IMR-90 (cell line): ENCODE data around the gene SEPTIN5. TPM values are rescaled to one million over a fixed set of nuclear protein-coding genes. Genes with fewer than 3 reads are reported as not detected.
A peak's percentile ranks its signal among the peaks of the same experiment; 100 is the strongest.

ENCODE experiments used
- ATAC-seq: fragments of 200-7000 bp; cut with Tn5 transposase; 2 replicates; pipeline ENCODE4 v1.9.1; 2020; ENCODE audit warnings: low read depth, mild to moderate bottlenecking, moderate library complexity
- BruUV-seq: library from RNA; stranded (reverse); fragments of 400-500 nt; replicated peaks from 2 replicates; lab custom pipeline; 2021; lab: Mats Ljungman, UMichigan
- CTCF ChIA-PET: fragments of 300-600 bp; formaldehyde crosslinking; extraction: SDS; loops from one replicate; lab custom pipeline; 2021; ENCODE audit warnings: antibody characterized with exemption; lab: Yijun Ruan, JAX
- POLR2A ChIA-PET: fragments of 300-600 bp; sonication (Branson Sonifier 250); formaldehyde crosslinking; loops from one replicate; lab custom pipeline; 2022; ENCODE audit warnings: antibody characterized with exemption; ENCODE audit not compliant: unreplicated experiment; lab: Charles Lee
- DNase-seq: peaks from one replicate; pipeline ENCODE4 v3.0.0; 2013
- H2AFZ ChIP-seq: replicated peaks from 2 replicates; pipeline ENCODE3; 2013; ENCODE audit warnings: low read length, mild to moderate bottlenecking; ENCODE audit not compliant: poor library complexity
- H2AK5ac ChIP-seq: 2 replicates; pipeline ENCODE4 v1.6.1; 2013; ENCODE audit warnings: low read depth, low read length, inconsistent platforms
- H2AK9ac ChIP-seq: replicated peaks from 2 replicates; pipeline ENCODE3; 2013; ENCODE audit warnings: mild to moderate bottlenecking, low read depth, low read length, moderate library complexity; ENCODE audit not compliant: poor library complexity
- H2BK120ac ChIP-seq: 2 replicates; pipeline ENCODE4 v1.6.1; 2013; ENCODE audit warnings: low read depth, low read length, inconsistent platforms
- H2BK15ac ChIP-seq: 3 replicates; pipeline ENCODE4 v1.6.1; 2013; ENCODE audit warnings: low read depth, low read length, inconsistent platforms
- H2BK20ac ChIP-seq: 2 replicates; pipeline ENCODE4 v1.6.1; 2013; ENCODE audit warnings: low read depth, mild to moderate bottlenecking, inconsistent platforms, low read length, moderate library complexity
- H2BK5ac ChIP-seq: 2 replicates; pipeline ENCODE4 v1.6.1; 2013; ENCODE audit warnings: mild to moderate bottlenecking, low read depth, low read length, inconsistent platforms; ENCODE audit not compliant: poor library complexity, severe bottlenecking
- H3K14ac ChIP-seq: replicated peaks from 2 replicates; pipeline ENCODE4 v1.6.1; 2013; ENCODE audit warnings: low read depth, low read length, inconsistent platforms
- H3K18ac ChIP-seq: 2 replicates; pipeline ENCODE4 v1.6.1; 2013; ENCODE audit warnings: low read depth, low read length, control low read depth
- H3K23ac ChIP-seq: 2 replicates; pipeline ENCODE4 v1.6.1; 2013; ENCODE audit warnings: low read depth, low read length, inconsistent platforms
- H3K27ac ChIP-seq: 2 replicates; pipeline ENCODE4 v1.5.1; 2013; ENCODE audit warnings: mild to moderate bottlenecking, control low read depth, low read length; ENCODE audit not compliant: insufficient read depth
- H3K27me3 ChIP-seq: 2 replicates; pipeline ENCODE4 v1.6.1; 2013; ENCODE audit warnings: low read length; ENCODE audit not compliant: control insufficient read depth, insufficient read depth
- H3K36me3 ChIP-seq: 2 replicates; pipeline ENCODE4 v1.6.1; 2013; ENCODE audit warnings: low read length, mixed read lengths; ENCODE audit not compliant: control insufficient read depth, insufficient read depth
- H3K4ac ChIP-seq: 2 replicates; pipeline ENCODE4 v1.6.1; 2013; ENCODE audit warnings: low read depth, low read length, inconsistent platforms
- H3K4me1 ChIP-seq: 2 replicates; pipeline ENCODE4 v1.6.1; 2013; ENCODE audit warnings: low read length, mixed read lengths; ENCODE audit not compliant: control insufficient read depth, insufficient read depth
- H3K4me2 ChIP-seq: 2 replicates; pipeline ENCODE4 v1.6.1; 2013; ENCODE audit warnings: low read depth, mild to moderate bottlenecking, control low read depth, low read length, moderate library complexity
- H3K4me3 ChIP-seq: 2 replicates; pipeline ENCODE4 v1.5.1; 2013; ENCODE audit warnings: low read depth, mild to moderate bottlenecking, control low read depth, low read length, moderate library complexity; ENCODE audit not compliant: insufficient read depth
- H3K56ac ChIP-seq: 2 replicates; pipeline ENCODE4 v1.6.1; 2013; ENCODE audit warnings: low read length, inconsistent platforms; ENCODE audit not compliant: insufficient read depth; ENCODE audit errors: extremely low read depth
- H3K79me1 ChIP-seq, 2 experiments: 2 replicates each; pipeline ENCODE4 v1.6.1; 2013; ENCODE audit warnings: low read length in 2 of 2, inconsistent platforms in 1 of 2, low read depth in 1 of 2
- H3K9ac ChIP-seq: 2 replicates; pipeline ENCODE4 v1.6.1; 2013; ENCODE audit warnings: low read depth, low read length, control low read depth
- H3K9me1 ChIP-seq: 2 replicates; pipeline ENCODE4 v1.6.1; 2013; ENCODE audit warnings: low read length, inconsistent platforms; ENCODE audit not compliant: insufficient read depth
- H3K9me3 ChIP-seq: 2 replicates; pipeline ENCODE4 v1.6.1; 2013; ENCODE audit warnings: low read length; ENCODE audit not compliant: control insufficient read depth, insufficient read depth
- H4K20me1 ChIP-seq: 2 replicates; pipeline ENCODE4 v1.6.1; 2013; ENCODE audit warnings: low read length, inconsistent platforms; ENCODE audit not compliant: insufficient read depth
- H4K5ac ChIP-seq: 2 replicates; pipeline ENCODE4 v1.6.1; 2013; ENCODE audit warnings: mild to moderate bottlenecking, low read depth, low read length, control low read depth
- H4K8ac ChIP-seq, 2 experiments: 2 replicates each; pipeline ENCODE4 v1.6.1; 2013; ENCODE audit warnings: low read depth in 2 of 2, low read length in 2 of 2, control low read depth in 1 of 2, inconsistent platforms in 1 of 2
- H4K91ac ChIP-seq: 2 replicates; pipeline ENCODE4 v1.6.1; 2013; ENCODE audit warnings: low read depth, low read length, inconsistent platforms; ENCODE audit not compliant: insufficient read depth
- BHLHE40 ChIP-seq: fragments of 150-350 bp; IDR thresholded peaks from 2 replicates; pipeline ENCODE4 v1.6.1; 2016; ENCODE audit warnings: mild to moderate bottlenecking, low read depth, low read length
- CEBPB ChIP-seq: IDR thresholded peaks from 2 replicates; pipeline ENCODE4 v1.6.1; 2012; ENCODE audit warnings: low read depth, low read length, improper control_type of control experiment
- CHD1 ChIP-seq: IDR thresholded peaks from 2 replicates; pipeline ENCODE4 v1.6.1; 2012; ENCODE audit warnings: low read depth, low read length, improper control_type of control experiment
- CTCF ChIP-seq: conservative IDR thresholded peaks from 2 replicates; pipeline ENCODE4 v1.5.1; 2012; ENCODE audit warnings: mild to moderate bottlenecking, low read depth, low read length, improper control_type of control experiment
- ELK1 ChIP-seq: fragments of 150-350 bp; IDR thresholded peaks from 2 replicates; pipeline ENCODE4 v1.6.1; 2016; ENCODE audit warnings: low read depth, mild to moderate bottlenecking, low read length, moderate library complexity, borderline replicate concordance
- FOS ChIP-seq: fragments of 150-350 bp; IDR thresholded peaks from 2 replicates; pipeline ENCODE4 v1.6.1; 2016; ENCODE audit warnings: low read depth, low read length
- MAFK ChIP-seq: IDR thresholded peaks from 2 replicates; pipeline ENCODE4 v1.6.1; 2012; ENCODE audit warnings: low read depth, low read length, improper control_type of control experiment
- MAZ ChIP-seq: IDR thresholded peaks from 2 replicates; pipeline ENCODE4 v1.6.1; 2012; ENCODE audit warnings: low read depth, mild to moderate bottlenecking, low read length, improper control_type of control experiment, moderate library complexity, borderline replicate concordance
- MXI1 ChIP-seq: IDR thresholded peaks from 2 replicates; pipeline ENCODE4 v1.6.1; 2012; ENCODE audit warnings: low read depth, mild to moderate bottlenecking, low read length, moderate library complexity, borderline replicate concordance
- NFE2L2 ChIP-seq: fragments of 150-350 bp; IDR thresholded peaks from 2 replicates; pipeline ENCODE4 v1.6.1; 2016; ENCODE audit warnings: low read depth, mild to moderate bottlenecking, low read length
- POLR2A ChIP-seq: IDR thresholded peaks from 2 replicates; pipeline ENCODE4 v1.6.1; 2012; ENCODE audit warnings: mild to moderate bottlenecking, low read depth, low read length
- RAD21 ChIP-seq: IDR thresholded peaks from 2 replicates; pipeline ENCODE4 v1.6.1; 2012; ENCODE audit warnings: low read length, improper control_type of control experiment
- RCOR1 ChIP-seq: IDR thresholded peaks from 2 replicates; pipeline ENCODE4 v1.6.1; 2012; ENCODE audit warnings: mild to moderate bottlenecking, low read length, improper control_type of control experiment; ENCODE audit not compliant: insufficient replicate concordance
- RFX5 ChIP-seq: IDR thresholded peaks from 2 replicates; pipeline ENCODE4 v1.8.0; 2012; ENCODE audit warnings: low read depth, mild to moderate bottlenecking, low read length, moderate library complexity
- SMC3 ChIP-seq: fragments of 150-350 bp; IDR thresholded peaks from 2 replicates; pipeline ENCODE4 v1.6.1; 2016; ENCODE audit warnings: low read depth, mild to moderate bottlenecking, antibody characterized with exemption, low read length, moderate library complexity
- USF2 ChIP-seq: fragments of 150-350 bp; IDR thresholded peaks from 2 replicates; pipeline ENCODE4 v1.6.1; 2017; ENCODE audit warnings: mild to moderate bottlenecking, antibody characterized with exemption, low read length, low read depth
- WGBS, 2 experiments: methylation state at CpG; one replicate each; pipeline versions ENCODE4 v1.1.5 to v1.1.7; 2013; ENCODE audit warnings: missing lambda C conversion rate in 2 of 2; ENCODE audit not compliant: insufficient read length in 1 of 2; ENCODE audit errors: extremely low coverage in 2 of 2; 5-methylcytosine and 5-hydroxymethylcytosine counted together
- dilution Hi-C: fragments of 300-500 bp; cut with HindIII; formaldehyde crosslinking; loops from one replicate; pipeline ENCODE4 v1.14.3; 2018; ENCODE audit warnings: low sequenced_read_pairs; ENCODE audit not compliant: unreplicated experiment
- in situ Hi-C: fragments of 300-500 bp; cut with MboI; formaldehyde crosslinking; loops from 3 replicates; pipeline ENCODE4 v1.14.3; 2019; ENCODE audit warnings: low sequenced_read_pairs, inconsistent platforms, mixed read lengths
- intact Hi-C: fragments of 100-400 bp; cut with micrococcal nuclease; formaldehyde crosslinking; loops from 2 replicates; pipeline ENCODE4 v1.10.0; 2022
- polyA plus RNA-seq, 3 experiments: library from polyadenylated mRNA; depleted of rRNA; stranded (reverse); fragments of >200 nt; gene quantifications; 2 replicates each; pipeline ENCODE4 v1.2.3, GENCODE V29; 2012; ENCODE audit warnings: low replicate concordance in 1 of 3
- total RNA-seq: library from RNA; depleted of rRNA; stranded (reverse); fragments of >200 nt; gene quantifications from 2 replicates; pipeline ENCODE4 v1.2.3, GENCODE V29; 2012

SEPTIN5 gene
- total and polyA plus RNA-seq, 2 of the 4 experiments (the other 2 are of a cell fraction), result 16.8 to 20.7 TPM

GRCh38 chr22:19730198-19730597 lies 15.9 kb downstream of the SEPTIN5 start:
- Histone ChIP-seq H3K9me1 (no peaks in the 10 kb centered on the region), H3K14ac (peak overlapping the region; percentile 43), H4K5ac (peak overlapping the region; percentile 45), H3K4me3 (no peak overlapping the region), H3K4me2 (no peak overlapping the region), H3K56ac (no peak overlapping the region), H3K23ac (no peak overlapping the region), H2BK20ac (peak overlapping the region; percentile 8), H4K91ac (peak overlapping the region; percentile 72), H2AFZ (peak overlapping the region; percentile 96), H3K4ac (peak overlapping the region; percentile 71), H3K18ac (no peak overlapping the region), H3K27me3 (peaks cover 9% of the 10 kb centered on the region; the same call in 1 of the 2 replicates), H2BK15ac (no peak overlapping the region; the same call in 2 of the 3 replicates), H2BK120ac (peak overlapping the region; percentile 47; the same call in 1 of the 2 replicates), H3K27ac (no peak overlapping the region), H4K20me1 (no peaks in the 10 kb centered on the region), H3K79me1 (no peaks in the 10 kb centered on the region), H3K9me3 (no peaks in the 10 kb centered on the region), H2AK9ac (peak overlapping the region; percentile 92), H3K4me1 (no peaks in the 10 kb centered on the region; the same call in none of the 2 replicates), H4K8ac (peak overlapping the region; percentile 29 to 95), H2BK5ac (no peak overlapping the region), H2AK5ac (peak overlapping the region; percentile 6; the same call in 1 of the 2 replicates), H3K9ac (peak overlapping the region; percentile 28), H3K36me3 (no peaks in the 10 kb centered on the region)
- ATAC-seq, result no peak
- no peak for DNase-seq
- intact Hi-C loops, result loop anchor here (1.0 to 5.0 kb wide), 3 partner anchors 122 to 282 kb away; partner anchors contain the start of genes GNB1L and RTL10
- TF ChIP-seq MAFK, result no peak
- no peak for TF ChIP-seq USF2
- TF ChIP-seq CTCF, result no peak
- TF ChIP-seq MXI1, result no peak
- no peak for TF ChIP-seq BHLHE40
- no peak for TF ChIP-seq SMC3
- no peak for TF ChIP-seq ELK1
- TF ChIP-seq CHD1, result no peak
- no peak for TF ChIP-seq FOS
- no peak for TF ChIP-seq POLR2A
- TF ChIP-seq NFE2L2, result no peak
- no peak for TF ChIP-seq RFX5
- TF ChIP-seq RAD21, result no peak
- no peak for TF ChIP-seq RCOR1
- no peak for TF ChIP-seq CEBPB
- TF ChIP-seq MAZ, result no peak
- in situ Hi-C loops, result loop anchor here (5.0 kb wide), 1 partner anchor 182 kb away; no protein-coding TSS in a partner anchor
- dilution Hi-C loops, result no loop called here
- no TSS peak for BruUV-seq
- 93% methylated on average over 6 of the region's 8 CpGs; no CpG with 5 or more reads in 1 of the 2 experiments for WGBS, 2 experiments
- CTCF ChIA-PET, result interaction anchor here (0.6 to 2.0 kb wide), 22 partner anchors 8 to 228 kb away, joined by 3 to 27 read pairs (median 4); no protein-coding TSS in a partner anchor
- POLR2A ChIA-PET, result interaction anchor here (0.5 kb wide), 1 partner anchor 168 kb away, joined by 4 read pairs; no protein-coding TSS in a partner anchor
